Uterus (tissue), 4 donors: ENCODE results near the gene NTNG1. TPM values are rescaled to one million over a fixed set of nuclear protein-coding genes. Genes with fewer than 3 reads are reported as not detected.

Source experiments
- DNase-seq, 2 donors: peaks; one replicate each; pipeline ENCODE4 v3.0.0-alpha.2; 2019 to 2020
- H3K27ac ChIP-seq, 2 donors: fragments of 200-600 bp; sonication (generic); 1 replicate in 1 of 2; 2 replicates in 1 of 2; pipeline ENCODE4 v1.5.1; 2016 to 2018
- H3K27me3 ChIP-seq, 2 donors: fragments of 200-600 bp; sonication (generic); one replicate each; pipeline ENCODE4 v1.5.1; 2018 to 2019; ENCODE audit warnings: control low read depth in 1 of 2
- H3K36me3 ChIP-seq, 2 donors: fragments of 200-600 bp; sonication (generic); one replicate each; pipeline ENCODE4 v1.5.1; 2019; ENCODE audit warnings: control low read depth in 1 of 2
- H3K4me1 ChIP-seq, 2 donors: fragments of 200-600 bp; sonication (generic); one replicate each; pipeline ENCODE4 v1.5.1; 2018 to 2019; ENCODE audit warnings: control low read depth in 1 of 2
- H3K4me3 ChIP-seq, 2 donors: fragments of 200-600 bp; sonication (generic); 1 replicate in 1 of 2; 2 replicates in 1 of 2; pipeline ENCODE4 v1.5.1; 2018 to 2019; ENCODE audit warnings: mild to moderate bottlenecking in 1 of 2
- H3K9me3 ChIP-seq, 2 donors: fragments of 200-600 bp; sonication (generic); one replicate each; pipeline ENCODE4 v1.5.1; 2019; ENCODE audit warnings: control low read depth in 1 of 2
- POLR2A ChIP-seq, 2 donors: fragments of 450-650 bp; IDR thresholded peaks; one replicate each; pipeline ENCODE4 v1.6.1; 2016; ENCODE audit warnings: antibody characterized with exemption in 2 of 2, mild to moderate bottlenecking in 1 of 2, moderate library complexity in 1 of 2
- intact Hi-C: fragments of 100-400 bp; cut with DNase I; formaldehyde crosslinking; loops from one replicate; pipeline ENCODE4 v1.15.1; 2023; ENCODE audit warnings: low total_unique reads
- total RNA-seq, 4 donors: library from RNA; depleted of rRNA in 3 of 4; stranded (reverse); fragments of >200 nt in 3 of 4; gene quantifications; one replicate each; pipeline versions ENCODE4 v1.1.0 to v1.2.4, GENCODE V29; 2014 to 2023
- TF ChIP-seq, protein P1 (sequence below), 4 experiments: fragments of 200-600 bp in 2 of 4; fragments of 450-650 bp in 2 of 4; sonication (generic) in 2 of 4; IDR thresholded peaks; one replicate each; pipeline ENCODE4 v1.5.1; 2016 to 2019; ENCODE audit warnings: antibody characterized with exemption in 4 of 4, mild to moderate bottlenecking in 2 of 4, moderate library complexity in 1 of 4
- donor health status: DM: yes; HTN: yes; CAD: no.

The NTNG1 gene
- total RNA-seq, 4 donors from 2014 or later: 1.2 to 11.9 TPM; not detected in 2

DNA sequence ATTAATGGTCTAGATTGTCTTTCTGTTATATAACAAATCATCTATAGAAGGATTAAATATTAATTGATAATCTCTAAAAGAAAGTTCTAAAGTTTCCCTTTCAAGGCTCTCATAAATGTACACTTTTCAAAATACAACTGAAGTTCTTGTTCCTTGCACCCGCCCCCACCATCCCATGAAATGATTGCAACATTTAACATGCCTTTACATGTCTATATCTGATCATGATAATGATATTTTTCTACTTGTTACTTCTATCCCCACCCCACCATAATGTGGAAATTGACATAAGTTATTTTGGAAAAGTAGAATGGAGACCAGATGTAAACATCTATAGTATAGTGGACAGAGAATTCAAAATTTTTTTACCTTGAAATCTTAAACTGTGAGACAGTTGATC is 186.6 kb downstream of the NTNG1 start:
- H3K27me3 ChIP-seq: no peaks in the 10 kb centered on the region
- DNase-seq: no peak
- no peak overlapping the region for H3K4me3 ChIP-seq
- TF ChIP-seq POLR2A (IDR thresholded peaks at IDR 0.05): no peak
- TF ChIP-seq, protein P1, sequence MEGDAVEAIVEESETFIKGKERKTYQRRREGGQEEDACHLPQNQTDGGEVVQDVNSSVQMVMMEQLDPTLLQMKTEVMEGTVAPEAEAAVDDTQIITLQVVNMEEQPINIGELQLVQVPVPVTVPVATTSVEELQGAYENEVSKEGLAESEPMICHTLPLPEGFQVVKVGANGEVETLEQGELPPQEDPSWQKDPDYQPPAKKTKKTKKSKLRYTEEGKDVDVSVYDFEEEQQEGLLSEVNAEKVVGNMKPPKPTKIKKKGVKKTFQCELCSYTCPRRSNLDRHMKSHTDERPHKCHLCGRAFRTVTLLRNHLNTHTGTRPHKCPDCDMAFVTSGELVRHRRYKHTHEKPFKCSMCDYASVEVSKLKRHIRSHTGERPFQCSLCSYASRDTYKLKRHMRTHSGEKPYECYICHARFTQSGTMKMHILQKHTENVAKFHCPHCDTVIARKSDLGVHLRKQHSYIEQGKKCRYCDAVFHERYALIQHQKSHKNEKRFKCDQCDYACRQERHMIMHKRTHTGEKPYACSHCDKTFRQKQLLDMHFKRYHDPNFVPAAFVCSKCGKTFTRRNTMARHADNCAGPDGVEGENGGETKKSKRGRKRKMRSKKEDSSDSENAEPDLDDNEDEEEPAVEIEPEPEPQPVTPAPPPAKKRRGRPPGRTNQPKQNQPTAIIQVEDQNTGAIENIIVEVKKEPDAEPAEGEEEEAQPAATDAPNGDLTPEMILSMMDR (IDR thresholded peaks at IDR 0.05): no peak
- intact Hi-C loops: no loop called here
- no peaks in the 10 kb centered on the region for H3K4me1 ChIP-seq
- H3K27ac ChIP-seq: no peak overlapping the region
- H3K36me3 ChIP-seq: no peaks in the 10 kb centered on the region
- no peaks in the 10 kb centered on the region for H3K9me3 ChIP-seq

DNA sequence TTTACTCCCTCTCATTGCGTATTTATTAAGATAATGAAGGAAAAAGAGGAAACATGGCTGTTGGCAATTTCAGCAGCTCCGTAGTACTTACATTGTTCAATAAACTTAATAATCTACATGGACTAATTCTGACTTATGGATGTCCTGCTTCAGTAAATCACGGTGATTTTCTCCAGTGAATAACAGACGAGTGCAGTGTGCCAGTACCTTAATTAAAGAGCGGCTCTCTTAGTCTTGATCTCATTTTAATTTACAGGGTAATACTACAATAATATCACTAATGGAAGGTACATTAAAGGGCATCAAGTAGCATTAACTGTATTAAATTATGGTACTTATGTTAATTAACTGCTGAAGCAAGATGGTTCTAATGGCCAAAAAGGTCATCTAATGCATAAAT is 187.2 kb downstream of the NTNG1 start:
- H3K27me3 ChIP-seq: no peaks in the 10 kb centered on the region
- TF ChIP-seq POLR2A (IDR thresholded peaks at IDR 0.05): no peak
- TF ChIP-seq, protein P1 (IDR thresholded peaks at IDR 0.05): no peak
- no peak for DNase-seq
- no peaks in the 10 kb centered on the region for H3K9me3 ChIP-seq
- no peak overlapping the region for H3K4me3 ChIP-seq
- intact Hi-C loops: no loop called here
- H3K36me3 ChIP-seq: no peaks in the 10 kb centered on the region
- H3K4me1 ChIP-seq: no peaks in the 10 kb centered on the region
- H3K27ac ChIP-seq: no peak overlapping the region

DNA sequence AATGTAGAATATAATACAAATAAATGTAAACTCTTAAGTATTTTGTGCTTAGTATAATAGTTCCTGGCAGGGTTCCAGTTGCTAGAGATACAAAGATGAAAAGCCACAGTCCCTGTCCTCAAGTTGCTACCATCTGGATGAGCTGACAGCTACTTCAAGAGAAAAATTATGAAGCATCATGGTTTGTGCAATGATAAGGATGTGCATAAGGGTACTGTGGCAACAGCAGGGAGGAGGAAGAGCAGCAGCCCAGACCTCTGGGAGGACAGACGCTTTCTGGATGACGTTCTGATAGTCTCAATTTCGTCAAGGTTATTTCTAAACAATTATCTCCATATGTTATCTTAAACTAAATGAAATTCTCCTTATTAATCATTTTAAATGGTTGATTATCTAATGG is 198.9 kb downstream of the NTNG1 start:
- no peaks in the 10 kb centered on the region for H3K9me3 ChIP-seq
- H3K27ac ChIP-seq: no peak overlapping the region
- no peak for DNase-seq
- H3K27me3 ChIP-seq: no peaks in the 10 kb centered on the region
- intact Hi-C loops: no loop called here
- H3K4me3 ChIP-seq: no peak overlapping the region
- no peak for TF ChIP-seq POLR2A (IDR thresholded peaks at IDR 0.05)
- TF ChIP-seq, protein P1 (IDR thresholded peaks at IDR 0.05): no peak
- no peaks in the 10 kb centered on the region for H3K4me1 ChIP-seq
- no peaks in the 10 kb centered on the region for H3K36me3 ChIP-seq

DNA sequence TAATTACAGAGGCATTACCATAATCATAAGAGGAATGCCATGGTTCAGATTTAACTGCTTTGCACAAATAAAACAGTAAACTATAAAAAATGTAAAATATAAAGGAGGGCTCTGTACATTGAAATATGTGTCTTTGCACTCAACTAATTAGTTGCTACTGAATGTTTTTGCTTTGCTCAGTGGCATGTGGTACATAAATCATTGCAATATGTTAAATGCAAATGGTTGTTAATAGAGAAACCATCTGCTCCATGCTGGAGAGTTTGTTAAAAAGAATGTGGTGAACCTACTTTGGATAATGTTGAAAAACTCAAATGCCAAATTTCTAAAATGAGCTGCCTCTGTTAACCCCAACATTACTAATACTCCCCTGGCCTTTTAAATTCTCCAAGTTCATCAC is 201.5 kb downstream of the NTNG1 start:
- Histone ChIP-seq H3K4me3 (no peak overlapping the region), H3K27me3 (no peaks in the 10 kb centered on the region), H3K36me3 (no peaks in the 10 kb centered on the region), H3K4me1 (no peaks in the 10 kb centered on the region), H3K27ac (no peak overlapping the region), H3K9me3 (no peaks in the 10 kb centered on the region)
- intact Hi-C loops: no loop called here
- no peak for DNase-seq
- TF ChIP-seq POLR2A (IDR thresholded peaks at IDR 0.05): no peak
- TF ChIP-seq, protein P1 (IDR thresholded peaks at IDR 0.05): no peak

DNA sequence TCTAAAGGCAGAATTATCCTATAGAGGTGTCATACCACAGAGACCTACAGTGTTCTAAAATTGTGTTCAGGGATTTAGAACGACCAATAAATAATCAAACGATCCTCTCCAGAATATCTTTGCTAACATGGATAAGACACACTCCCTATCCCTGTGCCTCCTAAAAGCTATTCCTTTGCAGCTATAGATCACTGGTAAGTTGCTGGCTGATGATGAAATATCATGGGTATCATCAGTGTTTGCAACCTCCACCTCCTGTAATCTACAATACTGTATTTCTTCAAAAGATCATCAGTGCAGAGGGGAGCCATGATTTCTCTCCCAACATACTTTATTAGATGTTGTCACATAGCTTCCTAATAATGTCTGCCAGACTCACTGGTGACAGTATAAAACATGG is 201.9 kb downstream of the NTNG1 start:
- DNase-seq: no peak
- no peaks in the 10 kb centered on the region for H3K9me3 ChIP-seq
- H3K4me1 ChIP-seq: no peaks in the 10 kb centered on the region
- no peak overlapping the region for H3K4me3 ChIP-seq
- TF ChIP-seq, protein P1 (IDR thresholded peaks at IDR 0.05): no peak
- TF ChIP-seq POLR2A (IDR thresholded peaks at IDR 0.05): no peak
- no peaks in the 10 kb centered on the region for H3K36me3 ChIP-seq
- no peaks in the 10 kb centered on the region for H3K27me3 ChIP-seq
- intact Hi-C loops: no loop called here
- no peak overlapping the region for H3K27ac ChIP-seq
